Endothelial cell of umbilical vein (primary cell): ENCODE data around the gene OR12D1.

Experiments used
- EZH2 ChIP-seq: IDR thresholded peaks from 2 replicates; pipeline ENCODE4 v1.6.1; 2012; ENCODE audit warnings: borderline replicate concordance, low read depth, mild to moderate bottlenecking, moderate library complexity, low read length, inconsistent platforms; ENCODE audit not compliant: severe bottlenecking
- MAX ChIP-seq: IDR thresholded peaks from 2 replicates; pipeline ENCODE4 v1.6.1; 2011; ENCODE audit not compliant: insufficient read depth, insufficient read length

- TF ChIP-seq MAX = no peak
- no peak for TF ChIP-seq EZH2
Measured at GRCh38 chr6:29439006-29439405, 24.3 kb downstream of the OR12D1 start, which contains the start of gene OR10C1.
